SK-N-SH treated with all-trans-retinoic acid at 6 μM for 48 hours (cell line): ENCODE results near the gene TCEAL8.

ENCODE experiments used
- CSDC2 ChIP-seq: fragments of 250-450 bp; sonication (Bioruptor Pico); IDR thresholded peaks from 2 replicates; pipeline ENCODE4 v1.5.0; 2020; ENCODE audit warnings: mild to moderate bottlenecking, moderate library complexity
- TF ChIP-seq, protein P1 (sequence below): fragments of 250-450 bp; sonication (Bioruptor Pico); IDR thresholded peaks from 2 replicates; pipeline ENCODE4 v1.8.0; 2020; ENCODE audit warnings: mild to moderate bottlenecking, moderate library complexity, borderline replicate concordance

DNA sequence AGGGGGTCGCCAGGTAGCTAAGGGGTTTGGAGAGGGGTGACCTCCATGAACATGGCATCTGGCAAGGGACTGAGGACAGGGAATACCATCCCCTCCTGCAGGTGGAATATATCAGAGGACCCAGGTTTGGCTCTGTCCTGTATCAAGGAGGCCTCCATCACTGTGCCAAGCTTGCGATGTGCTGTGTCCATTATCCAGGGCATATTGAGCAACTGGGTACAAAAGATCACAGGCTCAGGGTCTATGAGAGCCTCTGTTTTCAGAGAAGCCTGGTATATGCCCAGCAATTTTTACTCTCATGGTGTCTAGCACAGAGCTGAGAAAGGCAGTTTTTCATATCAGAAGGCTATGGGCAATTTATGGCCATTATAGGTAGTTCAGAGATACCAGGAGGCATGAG lies 38.2 kb upstream of the TCEAL8 start:
- TF ChIP-seq, protein P1, sequence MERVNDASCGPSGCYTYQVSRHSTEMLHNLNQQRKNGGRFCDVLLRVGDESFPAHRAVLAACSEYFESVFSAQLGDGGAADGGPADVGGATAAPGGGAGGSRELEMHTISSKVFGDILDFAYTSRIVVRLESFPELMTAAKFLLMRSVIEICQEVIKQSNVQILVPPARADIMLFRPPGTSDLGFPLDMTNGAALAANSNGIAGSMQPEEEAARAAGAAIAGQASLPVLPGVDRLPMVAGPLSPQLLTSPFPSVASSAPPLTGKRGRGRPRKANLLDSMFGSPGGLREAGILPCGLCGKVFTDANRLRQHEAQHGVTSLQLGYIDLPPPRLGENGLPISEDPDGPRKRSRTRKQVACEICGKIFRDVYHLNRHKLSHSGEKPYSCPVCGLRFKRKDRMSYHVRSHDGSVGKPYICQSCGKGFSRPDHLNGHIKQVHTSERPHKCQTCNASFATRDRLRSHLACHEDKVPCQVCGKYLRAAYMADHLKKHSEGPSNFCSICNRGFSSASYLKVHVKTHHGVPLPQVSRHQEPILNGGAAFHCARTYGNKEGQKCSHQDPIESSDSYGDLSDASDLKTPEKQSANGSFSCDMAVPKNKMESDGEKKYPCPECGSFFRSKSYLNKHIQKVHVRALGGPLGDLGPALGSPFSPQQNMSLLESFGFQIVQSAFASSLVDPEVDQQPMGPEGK, result no peak
- TF ChIP-seq CSDC2 (CRISPR knock-in tag), result no peak
